ENCODE measurements around the gene DHX8. TPM values are rescaled to one million over a fixed set of nuclear protein-coding genes. Genes with fewer than 3 reads are reported as not detected.

Gene DHX8
- total RNA-seq, 2 experiments from 2014 or later: 37.0 to 48.3 TPM

DNA sequence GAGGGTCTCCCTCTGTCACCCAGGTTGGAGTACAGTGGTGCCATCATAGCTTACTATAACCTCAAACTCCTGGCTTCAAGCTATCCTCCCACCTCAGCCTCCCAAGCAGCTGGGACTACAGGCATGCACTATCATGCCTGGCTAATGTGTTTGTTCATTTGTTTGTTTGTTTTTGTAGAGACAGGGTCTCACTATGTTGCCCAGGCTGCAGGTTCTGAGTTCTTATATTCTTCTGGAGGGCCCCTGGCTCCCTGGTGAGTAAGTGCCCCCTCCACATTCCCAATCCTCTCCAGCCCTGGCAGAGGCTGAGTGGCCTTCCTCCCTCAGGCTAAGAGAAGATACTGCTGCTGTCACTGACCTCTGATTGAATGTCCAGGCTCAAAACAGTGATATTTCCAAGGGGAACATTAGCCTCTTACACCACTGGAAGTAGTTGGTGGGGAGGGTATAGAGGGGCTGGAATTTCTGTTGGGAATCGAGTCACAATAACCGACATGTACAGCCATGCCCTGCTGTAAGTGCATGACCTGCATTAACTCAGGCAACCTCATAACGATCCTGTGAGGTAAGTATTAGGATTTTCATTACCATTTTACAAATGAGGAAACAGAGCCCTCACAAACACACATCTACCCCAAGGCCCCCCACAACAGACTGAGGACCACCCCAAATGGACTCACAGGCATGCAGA, 65.1 kb downstream of the DHX8 start:
- TF ChIP-seq EZH2phosphoT487 (IDR thresholded peaks at IDR 0.05; ENCODE audit: borderline replicate concordance, low read depth, low read length): no peak
- TF ChIP-seq, protein P1, sequence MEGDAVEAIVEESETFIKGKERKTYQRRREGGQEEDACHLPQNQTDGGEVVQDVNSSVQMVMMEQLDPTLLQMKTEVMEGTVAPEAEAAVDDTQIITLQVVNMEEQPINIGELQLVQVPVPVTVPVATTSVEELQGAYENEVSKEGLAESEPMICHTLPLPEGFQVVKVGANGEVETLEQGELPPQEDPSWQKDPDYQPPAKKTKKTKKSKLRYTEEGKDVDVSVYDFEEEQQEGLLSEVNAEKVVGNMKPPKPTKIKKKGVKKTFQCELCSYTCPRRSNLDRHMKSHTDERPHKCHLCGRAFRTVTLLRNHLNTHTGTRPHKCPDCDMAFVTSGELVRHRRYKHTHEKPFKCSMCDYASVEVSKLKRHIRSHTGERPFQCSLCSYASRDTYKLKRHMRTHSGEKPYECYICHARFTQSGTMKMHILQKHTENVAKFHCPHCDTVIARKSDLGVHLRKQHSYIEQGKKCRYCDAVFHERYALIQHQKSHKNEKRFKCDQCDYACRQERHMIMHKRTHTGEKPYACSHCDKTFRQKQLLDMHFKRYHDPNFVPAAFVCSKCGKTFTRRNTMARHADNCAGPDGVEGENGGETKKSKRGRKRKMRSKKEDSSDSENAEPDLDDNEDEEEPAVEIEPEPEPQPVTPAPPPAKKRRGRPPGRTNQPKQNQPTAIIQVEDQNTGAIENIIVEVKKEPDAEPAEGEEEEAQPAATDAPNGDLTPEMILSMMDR (conservative IDR thresholded peaks at IDR 0.05; ENCODE audit: low read length): no peak
- H3K36me3 ChIP-seq (ENCODE audit: insufficient read depth, low read length): no peaks in the 10 kb centered on the region
- peaks cover 6% of the 10 kb centered on the region for H3K4me1 ChIP-seq (ENCODE audit: insufficient read depth, low read length, poor library complexity, severe bottlenecking)
- POLR2A ChIA-PET: no interaction called here
- H3K4me3 ChIP-seq (ENCODE audit: low read depth, low read length, poor library complexity, severe bottlenecking): no peak overlapping the region
- no peaks in the 10 kb centered on the region; the same call in 1 of the 2 replicates for H4K20me1 ChIP-seq (ENCODE audit: insufficient read depth, low read length)
- H3K4me2 ChIP-seq (ENCODE audit: low read length): no peak overlapping the region
- CTCF ChIA-PET (ENCODE audit: unreplicated experiment): no interaction called here
- no peak for DNase-seq (ENCODE audit: low spot score)
- no peak overlapping the region for H2AFZ ChIP-seq (ENCODE audit: low read length)
- no peaks in the 10 kb centered on the region for H3K9me2 ChIP-seq (ENCODE audit: insufficient read depth, low read length)
- H3K9me3 ChIP-seq (ENCODE audit: low read length): no peaks in the 10 kb centered on the region
- no TSS peak for BruUV-seq (replicated peaks)
- H3K27ac ChIP-seq (ENCODE audit: low read depth, low read length, poor library complexity, severe bottlenecking): no peak overlapping the region
- H3K79me2 ChIP-seq (ENCODE audit: insufficient read depth, low read depth, low read length): no peaks in the 10 kb centered on the region
- intact Hi-C loops (cut with micrococcal nuclease; ENCODE audit: unreplicated experiment): no loop called here

DNA sequence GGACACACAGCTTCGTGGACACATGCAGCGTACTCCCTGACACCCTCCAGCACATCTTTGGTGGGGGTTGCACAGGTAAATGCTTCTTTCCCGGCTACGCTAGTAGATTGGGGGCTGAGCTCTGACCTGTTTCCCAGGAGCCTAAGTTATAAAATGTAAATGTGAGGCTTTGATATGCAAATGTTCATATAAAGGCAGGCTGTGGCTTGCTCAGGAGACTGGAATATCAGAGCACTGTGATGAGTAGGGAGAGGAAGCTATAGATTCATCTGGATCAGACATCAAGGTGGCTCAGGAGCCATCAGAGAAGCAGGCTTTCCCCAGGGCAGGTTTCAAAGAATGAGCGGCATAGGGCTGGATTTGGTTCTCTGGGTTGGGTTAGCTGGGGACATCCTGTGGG, 65.7 kb downstream of the DHX8 start:
- H3K36me3 ChIP-seq (ENCODE audit: insufficient read depth, low read length): no peaks in the 10 kb centered on the region
- DNase-seq (ENCODE audit: low spot score): no peak
- TF ChIP-seq EZH2phosphoT487 (IDR thresholded peaks at IDR 0.05; ENCODE audit: borderline replicate concordance, low read depth, low read length): no peak
- TF ChIP-seq, protein P1 (conservative IDR thresholded peaks at IDR 0.05; ENCODE audit: low read length): no peak
- ChIA-PET CTCF (ENCODE audit: unreplicated experiment) (no interaction called here), POLR2A (no interaction called here)
- peaks cover 6% of the 10 kb centered on the region for H3K4me1 ChIP-seq (ENCODE audit: insufficient read depth, low read length, poor library complexity, severe bottlenecking)
- no peak overlapping the region for H2AFZ ChIP-seq (ENCODE audit: low read length)
- no peak overlapping the region for H3K4me3 ChIP-seq (ENCODE audit: low read depth, low read length, poor library complexity, severe bottlenecking)
- H3K9me3 ChIP-seq (ENCODE audit: low read length): no peaks in the 10 kb centered on the region
- no peak overlapping the region for H3K4me2 ChIP-seq (ENCODE audit: low read length)
- H4K20me1 ChIP-seq (ENCODE audit: insufficient read depth, low read length): no peaks in the 10 kb centered on the region; the same call in 1 of the 2 replicates
- intact Hi-C loops (cut with micrococcal nuclease; ENCODE audit: unreplicated experiment): no loop called here
- H3K27ac ChIP-seq (ENCODE audit: low read depth, low read length, poor library complexity, severe bottlenecking): no peak overlapping the region
- no peaks in the 10 kb centered on the region for H3K79me2 ChIP-seq (ENCODE audit: insufficient read depth, low read depth, low read length)
- no TSS peak for BruUV-seq (replicated peaks)
- H3K9me2 ChIP-seq (ENCODE audit: insufficient read depth, low read length): no peaks in the 10 kb centered on the region

DNA sequence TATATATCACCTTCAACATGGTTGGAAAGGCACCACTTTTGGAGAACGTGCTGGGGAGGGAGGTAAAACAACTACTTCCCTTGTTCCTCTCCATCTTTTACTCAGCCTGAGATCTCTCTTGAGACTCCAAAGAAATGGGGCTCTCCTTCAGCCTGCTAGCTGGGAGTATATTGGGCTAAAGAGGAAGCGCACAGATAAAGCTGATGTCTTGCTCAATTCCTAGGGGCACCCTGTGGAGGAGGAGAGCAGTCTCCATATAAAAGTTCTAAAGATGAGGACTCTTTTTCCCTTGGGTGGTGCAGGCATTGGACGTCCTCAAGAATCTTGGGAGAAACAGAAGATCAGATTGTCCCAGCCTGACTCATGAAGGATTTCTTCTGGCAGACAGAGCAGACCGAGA, 67.0 kb downstream of the DHX8 start:
- Histone ChIP-seq H3K4me3 (ENCODE audit: low read depth, low read length, poor library complexity, severe bottlenecking) (no peak overlapping the region), H3K4me1 (ENCODE audit: insufficient read depth, low read length, poor library complexity, severe bottlenecking) (peaks cover 5% of the 10 kb centered on the region), H3K27ac (ENCODE audit: low read depth, low read length, poor library complexity, severe bottlenecking) (no peak overlapping the region), H3K9me3 (ENCODE audit: low read length) (no peaks in the 10 kb centered on the region), H4K20me1 (ENCODE audit: insufficient read depth, low read length) (no peaks in the 10 kb centered on the region), H3K9me2 (ENCODE audit: insufficient read depth, low read length) (no peaks in the 10 kb centered on the region), H3K4me2 (ENCODE audit: low read length) (no peak overlapping the region), H3K36me3 (ENCODE audit: insufficient read depth, low read length) (no peaks in the 10 kb centered on the region), H3K79me2 (ENCODE audit: insufficient read depth, low read depth, low read length) (no peaks in the 10 kb centered on the region), H2AFZ (ENCODE audit: low read length) (no peak overlapping the region)
- TF ChIP-seq EZH2phosphoT487 (IDR thresholded peaks at IDR 0.05; ENCODE audit: borderline replicate concordance, low read depth, low read length): no peak
- TF ChIP-seq, protein P1 (conservative IDR thresholded peaks at IDR 0.05; ENCODE audit: low read length): no peak
- ChIA-PET POLR2A (no interaction called here), CTCF (ENCODE audit: unreplicated experiment) (no interaction called here)
- no TSS peak for BruUV-seq (replicated peaks)
- DNase-seq (ENCODE audit: low spot score): no peak
- intact Hi-C loops (cut with micrococcal nuclease; ENCODE audit: unreplicated experiment): no loop called here

Data from OCI-LY7 (cell line).